PC-3 (cell line): ENCODE results near the gene RSPO4. TPM values are rescaled to one million over a fixed set of nuclear protein-coding genes. Genes with fewer than 3 reads are reported as not detected.

ENCODE experiments used
- ATAC-seq: fragments of 200-7000 bp; cut with Tn5 transposase; 2 replicates; pipeline ENCODE4 v1.9.1; 2020; ENCODE audit warnings: mild to moderate bottlenecking, moderate library complexity
- BruUV-seq: library from RNA; stranded (reverse); fragments of 400-500 nt; replicated peaks from 2 replicates; lab custom pipeline; 2021; lab: Mats Ljungman, UMichigan
- CTCF ChIA-PET: fragments of 300-600 bp; sonication (Branson Sonifier 250); formaldehyde crosslinking; loops from one replicate; lab custom pipeline; 2022; ENCODE audit warnings: antibody characterized with exemption; lab: Charles Lee
- POLR2A ChIA-PET: fragments of 300-600 bp; sonication (Branson Sonifier 250); formaldehyde crosslinking; loops from one replicate; lab custom pipeline; 2022; ENCODE audit warnings: antibody characterized with exemption; ENCODE audit not compliant: unreplicated experiment; lab: Charles Lee
- DNase-seq: peaks from one replicate; pipeline ENCODE4 v3.0.0-alpha.2; 2015
- H2AFZ ChIP-seq: fragments of 300-600 bp; sonication (generic); 2 replicates; pipeline ENCODE4 v1.6.0; 2016; ENCODE audit warnings: antibody characterized with exemption, low read length
- H3F3A ChIP-seq: fragments of 300-600 bp; sonication (generic); one replicate; pipeline ENCODE4 v1.6.0; 2017; ENCODE audit warnings: antibody characterized with exemption, low read length, control low read depth, mild to moderate bottlenecking; ENCODE audit not compliant: unreplicated experiment
- H3K27ac ChIP-seq: fragments of 300-600 bp; sonication (generic); 2 replicates; pipeline ENCODE4 v1.5.1; 2016; ENCODE audit warnings: mild to moderate bottlenecking, low read length
- H3K27me3 ChIP-seq: fragments of 300-600 bp; sonication (generic); 2 replicates; pipeline ENCODE4 v1.6.1; 2016; ENCODE audit warnings: low read length, mixed read lengths
- H3K36me3 ChIP-seq: fragments of 300-600 bp; sonication (generic); 2 replicates; pipeline ENCODE4 v1.6.1; 2016; ENCODE audit warnings: low read depth, mixed run types, low read length, mixed read lengths
- H3K4me1 ChIP-seq: fragments of 300-600 bp; sonication (generic); 2 replicates; pipeline ENCODE4 v1.5.1; 2016; ENCODE audit warnings: low read length; ENCODE audit not compliant: insufficient read depth
- H3K4me2 ChIP-seq: fragments of 300-600 bp; sonication (generic); 2 replicates; pipeline ENCODE4 v1.6.0; 2016; ENCODE audit warnings: low read length
- H3K4me3 ChIP-seq: fragments of 300-600 bp; sonication (generic); 2 replicates; pipeline ENCODE4 v1.5.1; 2016; ENCODE audit warnings: mild to moderate bottlenecking, low read length, mixed read lengths
- H3K79me2 ChIP-seq: fragments of 300-600 bp; sonication (generic); 2 replicates; pipeline ENCODE4 v1.6.1; 2017; ENCODE audit warnings: low read length, mixed read lengths
- H3K9ac ChIP-seq: fragments of 300-600 bp; sonication (generic); 2 replicates; pipeline ENCODE4 v1.6.0; 2016; ENCODE audit warnings: mild to moderate bottlenecking, low read length
- H3K9me2 ChIP-seq: fragments of 300-600 bp; sonication (generic); replicated peaks from 2 replicates; pipeline ENCODE4 v1.6.1; 2016; ENCODE audit warnings: mixed run types, low read length, mixed read lengths
- H3K9me3 ChIP-seq: fragments of 300-600 bp; sonication (generic); 2 replicates; pipeline ENCODE4 v1.6.1; 2016; ENCODE audit warnings: low read length, mixed read lengths
- H4K20me1 ChIP-seq: fragments of 300-600 bp; sonication (generic); 2 replicates; pipeline ENCODE4 v1.6.1; 2016; ENCODE audit warnings: low read length, mixed read lengths
- CTCF ChIP-seq: fragments of 300-600 bp; sonication (generic); conservative IDR thresholded peaks from 2 replicates; pipeline ENCODE4 v1.5.1; 2017; ENCODE audit warnings: antibody characterized with exemption, low read depth, mild to moderate bottlenecking, low read length
- EZH2 ChIP-seq: fragments of 300-600 bp; sonication (generic); IDR thresholded peaks from one replicate; pipeline ENCODE4 v1.6.1; 2017; ENCODE audit warnings: antibody characterized with exemption, mild to moderate bottlenecking, low read length; ENCODE audit not compliant: unreplicated experiment
- EZH2phosphoT487 ChIP-seq: fragments of 300-600 bp; sonication (generic); IDR thresholded peaks from 2 replicates; pipeline ENCODE4 v1.6.1; 2018; ENCODE audit warnings: mild to moderate bottlenecking, antibody characterized with exemption, low read length, borderline replicate concordance
- intact Hi-C: fragments of 100-400 bp; cut with micrococcal nuclease; formaldehyde crosslinking; loops from 2 replicates; pipeline ENCODE4 v1.9.0; 2023
- total RNA-seq: library from RNA; depleted of rRNA; stranded (reverse); fragments of >200 nt; gene quantifications from 2 replicates; pipeline ENCODE4 v1.2.3, GENCODE V29; 2014

Gene RSPO4
- total RNA-seq, 1 experiment from 2014 or later, result not detected

GRCh38 chr20:1010659-1011058 lies 8.5 kb upstream of the RSPO4 start:
- no peak overlapping the region for H3K9ac ChIP-seq
- H3K36me3 ChIP-seq, result no peaks in the 10 kb centered on the region
- no TSS peak for BruUV-seq
- TF ChIP-seq EZH2phosphoT487, result no peak
- no peak for TF ChIP-seq EZH2
- no peak for TF ChIP-seq CTCF
- H3F3A ChIP-seq, result no peaks in the 10 kb centered on the region
- DNase-seq (no peak), ATAC-seq (no peak)
- no peaks in the 10 kb centered on the region for H3K9me3 ChIP-seq
- peaks cover 51% of the 10 kb centered on the region; the same call in 1 of the 2 replicates for H3K27me3 ChIP-seq
- intact Hi-C loops, result no loop called here
- no peak overlapping the region for H2AFZ ChIP-seq
- no peak overlapping the region for H3K4me2 ChIP-seq
- no peaks in the 10 kb centered on the region for H3K9me2 ChIP-seq
- ChIA-PET CTCF (no interaction called here), POLR2A (no interaction called here)
- H3K79me2 ChIP-seq, result no peaks in the 10 kb centered on the region
- H4K20me1 ChIP-seq, result no peaks in the 10 kb centered on the region
- no peak overlapping the region for H3K4me3 ChIP-seq
- no peaks in the 10 kb centered on the region for H3K4me1 ChIP-seq
- no peak overlapping the region for H3K27ac ChIP-seq

GRCh38 chr20:1005452-1006027 lies 3.4 kb upstream of the RSPO4 start:
- H3K27ac ChIP-seq, result no peak overlapping the region
- no peaks in the 10 kb centered on the region for H3K9me3 ChIP-seq
- no peaks in the 10 kb centered on the region for H3F3A ChIP-seq
- no peaks in the 10 kb centered on the region for H3K4me1 ChIP-seq
- H2AFZ ChIP-seq, result 0 out of 2 replicates have a peak overlapping the region, but pooled peaks have one; percentile 10
- CTCF ChIA-PET, result no interaction called here
- no peaks in the 10 kb centered on the region for H3K9me2 ChIP-seq
- TF ChIP-seq EZH2 (no peak), CTCF (no peak), EZH2phosphoT487 (no peak)
- H4K20me1 ChIP-seq, result no peaks in the 10 kb centered on the region
- H3K9ac ChIP-seq, result no peak overlapping the region
- intact Hi-C loops, result no loop called here
- H3K4me2 ChIP-seq, result 0 out of 2 replicates have a peak overlapping the region, but pooled peaks have one; percentile 5
- DNase-seq (peak; percentile 65), ATAC-seq (peak; percentile 92)
- no peaks in the 10 kb centered on the region for H3K79me2 ChIP-seq
- H3K36me3 ChIP-seq, result no peaks in the 10 kb centered on the region
- POLR2A ChIA-PET, result no interaction called here
- no TSS peak for BruUV-seq
- peaks cover 42% of the 10 kb centered on the region; the same call in 1 of the 2 replicates for H3K27me3 ChIP-seq
- H3K4me3 ChIP-seq, result no peak overlapping the region

GRCh38 chr20:1003920-1004697 lies 2.0 kb upstream of the RSPO4 start:
- no peak overlapping the region for H3K4me2 ChIP-seq
- TF ChIP-seq EZH2phosphoT487, result no peak
- TF ChIP-seq EZH2, result no peak
- no peak for TF ChIP-seq CTCF
- ChIA-PET POLR2A (no interaction called here), CTCF (no interaction called here)
- BruUV-seq, result no TSS peak
- H3K4me3 ChIP-seq, result no peak overlapping the region
- no peaks in the 10 kb centered on the region for H3K9me3 ChIP-seq
- no peaks in the 10 kb centered on the region for H3K9me2 ChIP-seq
- H3F3A ChIP-seq, result no peaks in the 10 kb centered on the region
- no peaks in the 10 kb centered on the region for H3K4me1 ChIP-seq
- no peak overlapping the region for H2AFZ ChIP-seq
- DNase-seq (no peak), ATAC-seq (no peak)
- no peaks in the 10 kb centered on the region for H3K79me2 ChIP-seq
- peaks cover 40% of the 10 kb centered on the region for H3K27me3 ChIP-seq
- H3K36me3 ChIP-seq, result no peaks in the 10 kb centered on the region
- intact Hi-C loops, result no loop called here
- H3K27ac ChIP-seq, result no peak overlapping the region
- no peak overlapping the region for H3K9ac ChIP-seq
- no peaks in the 10 kb centered on the region for H4K20me1 ChIP-seq
